Motor neuron (in vitro differentiated cells): ENCODE data around the gene SCAMP3. TPM values are rescaled to one million over a fixed set of nuclear protein-coding genes. Genes with fewer than 3 reads are reported as not detected.

Experiments
- ATAC-seq, 8 experiments: fragments of 200-7000 bp; cut with Tn5 transposase; replicated peaks in 6 of 8; 2 replicates each; pipeline ENCODE4 v1.8.0; 2021; ENCODE audit warnings: mild to moderate bottlenecking in 8 of 8, moderate library complexity in 8 of 8
- H3K27ac ChIP-seq, 2 donors: fragments of 250-450 bp; sonication (Bioruptor Pico); 2 replicates each; pipeline ENCODE4 v1.9.0; 2021; ENCODE audit warnings: antibody characterized with exemption in 2 of 2, mild to moderate bottlenecking in 2 of 2, moderate library complexity in 1 of 2
- H3K4me1 ChIP-seq, 2 donors: fragments of 250-450 bp; sonication (Bioruptor Pico); replicated peaks in 1 of 2; 2 replicates each; pipeline ENCODE4 v1.6.1; 2021; ENCODE audit warnings: antibody characterized with exemption in 2 of 2, mild to moderate bottlenecking in 2 of 2, moderate library complexity in 1 of 2
- H3K4me3 ChIP-seq, 5 donors: fragments of 250-450 bp; sonication (Bioruptor Pico); 2 replicates each; pipeline ENCODE4 v1.9.0; 2021; ENCODE audit warnings: antibody characterized with exemption in 5 of 5, mild to moderate bottlenecking in 5 of 5, moderate library complexity in 4 of 5
- WGBS, 10 experiments: fragments of 450-650 bp; shearing (Covaris generic); methylation state at CpG; one replicate each; pipeline ENCODE4 v1.0.0; 2022; 5-methylcytosine and 5-hydroxymethylcytosine counted together
- in situ Hi-C, 9 experiments: fragments of 400-800 bp; cut with MboI; loops; one replicate each; pipeline ENCODE4 v1.15.0; 2021; ENCODE audit warnings: low sequenced_read_pairs in 9 of 9, low pct_unique_long_range_greater_than_20kb in 2 of 9; ENCODE audit not compliant: unreplicated experiment in 9 of 9
- total RNA-seq, 8 experiments: library from RNA; unstranded; fragments of 300-600 nt; gene quantifications; 2 replicates each; pipeline versions ENCODE4 v1.2.3 to v1.2.4, GENCODE V29; 2022

The SCAMP3 gene
- total RNA-seq, 8 experiments from 2014 or later = 52.0 to 115 (median 80.0) TPM

DNA sequence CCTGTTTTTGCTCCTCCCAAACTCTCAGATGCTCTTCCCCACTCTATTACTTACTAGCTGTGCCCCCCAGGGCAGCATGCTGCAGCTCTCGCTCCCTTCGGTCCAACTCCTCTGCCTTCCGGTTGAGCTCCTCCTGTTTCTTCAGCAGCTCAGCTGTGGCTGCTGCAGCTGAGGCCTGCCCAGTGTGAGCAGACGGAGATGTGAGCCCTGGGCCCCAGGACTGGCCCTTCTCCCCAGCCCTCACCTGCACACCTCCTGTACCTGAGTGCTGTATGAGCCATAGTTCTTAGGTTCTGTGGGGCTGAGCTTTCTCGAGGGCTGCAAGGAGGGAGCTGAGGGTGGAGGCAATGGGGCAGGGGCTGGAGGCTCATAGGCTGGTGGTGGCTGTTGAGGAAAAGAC lies 1.9 kb downstream of the SCAMP3 start:
- Histone ChIP-seq H3K27ac (no peak overlapping the region), H3K4me1 (peaks cover 14 to 16% of the 10 kb centered on the region in 2 donors), H3K4me3 (no peak overlapping the region)
- WGBS, 10 experiments = 83 to 100% (median 95%) methylated on average over 1 to 4 of the region's 5 CpGs; no CpG with 5 or more reads in 5 of the 10 experiments
- ATAC-seq = no peak
- in situ Hi-C loops = no loop called here

DNA sequence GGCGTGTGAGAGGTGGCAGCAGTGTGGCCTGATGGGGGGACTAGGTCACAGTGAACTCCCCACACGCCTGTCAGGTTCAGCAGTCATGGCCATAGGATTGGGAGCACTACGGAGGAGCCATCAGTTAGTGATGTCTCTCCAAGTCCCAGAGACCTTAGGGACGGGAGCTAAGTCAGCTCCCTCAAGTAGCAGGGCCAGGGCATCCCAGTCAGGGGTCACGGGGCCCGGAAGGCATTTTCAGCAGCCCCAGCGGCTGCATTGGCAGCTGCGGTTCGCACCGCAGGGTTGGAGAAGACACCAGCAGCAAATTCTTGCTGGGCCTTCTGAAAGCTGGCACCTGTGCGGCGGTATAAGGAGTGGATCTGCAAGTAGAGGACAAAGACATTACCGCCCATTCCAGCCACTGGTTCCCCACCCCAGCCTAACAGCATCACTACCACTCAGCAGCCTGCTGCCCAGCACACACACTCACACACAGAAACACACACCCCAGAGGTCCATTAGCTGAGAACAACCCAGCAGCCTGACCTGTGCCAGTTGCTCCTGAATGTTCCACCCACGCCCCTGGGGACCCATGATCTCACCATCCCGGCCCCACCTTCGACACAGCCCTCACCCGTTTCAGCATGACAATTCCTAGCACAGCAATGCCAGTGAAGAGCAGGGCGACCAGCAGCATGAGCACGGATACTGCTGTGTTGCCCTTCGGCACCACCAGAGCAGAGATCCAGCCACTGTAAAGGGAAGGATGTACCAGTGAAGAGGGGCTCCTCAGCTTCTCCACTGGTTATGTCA lies 5.9 kb downstream of the SCAMP3 start:
- 17 to 100% (median 83%) methylated on average over 1 to 13 of the region's 20 CpGs; no CpG with 5 or more reads in 3 of the 10 experiments for WGBS, 10 experiments
- H3K27ac ChIP-seq = peak overlapping the region; percentile 79 to 89
- peak in 1 of 8 experiments; percentile 5 for ATAC-seq
- peak overlapping the region in 1 of 5 donors; percentile 67 for H3K4me3 ChIP-seq
- H3K4me1 ChIP-seq = peaks cover 25 to 27% of the 10 kb centered on the region in 2 donors
- in situ Hi-C loops = no loop called here

DNA sequence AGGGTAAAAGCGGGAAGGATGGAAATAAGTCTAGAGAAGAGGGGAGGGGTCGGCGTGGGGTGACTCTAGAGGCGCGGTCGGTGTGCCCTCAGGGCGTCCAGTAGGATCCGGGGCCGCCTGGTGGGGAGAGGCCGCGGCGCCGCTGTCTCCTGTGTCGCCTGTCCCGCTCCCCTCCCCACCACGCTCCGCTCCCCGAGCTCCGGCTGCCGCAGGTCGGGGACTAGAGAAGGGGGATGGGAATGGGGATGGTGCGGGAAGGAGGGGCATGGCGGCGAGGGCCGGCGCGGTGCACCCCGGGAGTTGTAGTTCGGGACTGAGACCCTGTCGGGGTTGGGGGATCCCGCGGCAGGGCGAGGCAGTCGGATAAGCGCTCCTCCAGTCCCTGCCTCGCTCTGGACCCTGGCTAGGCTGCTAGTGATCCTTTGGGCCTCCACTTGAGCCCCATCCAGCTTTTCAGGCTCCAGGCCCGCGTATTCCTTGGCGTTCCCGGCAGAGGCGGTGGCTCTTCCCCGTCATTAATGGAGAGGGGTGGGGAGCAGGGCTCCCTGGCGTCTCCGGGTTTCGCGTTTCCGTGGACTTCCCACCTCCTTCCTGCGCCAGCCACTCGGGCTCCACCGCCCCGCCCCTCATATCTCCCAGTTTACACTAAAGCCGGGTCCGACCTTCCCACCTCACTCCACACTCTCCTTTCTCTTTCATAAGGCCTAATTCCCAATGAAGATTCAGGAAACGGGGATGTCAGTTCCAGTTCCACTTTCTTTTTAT lies 6.7 kb downstream of the SCAMP3 start, which contains the start of gene ENTREP3:
ENTREP3 (minus strand) TSS at position 241 of the 765 bp plus-strand sequence. CDS start 606 bp downstream, outside the sequence.
- ATAC-seq = peak; percentile 67 to 87 (median 84)
- Histone ChIP-seq H3K4me1 (peaks cover 24 to 30% of the 10 kb centered on the region in 2 donors), H3K27ac (peak within 1 kb of the TSS; percentile 79 to 89), H3K4me3 (peak within 1 kb of the TSS; percentile 54 to 89 (median 67))
- in situ Hi-C loops = no loop called here
- WGBS, 10 experiments = 0 to 31% (median 2%) methylated on average over 1 to 13 of the region's 54 CpGs; no CpG with 5 or more reads in 5 of the 10 experiments

DNA sequence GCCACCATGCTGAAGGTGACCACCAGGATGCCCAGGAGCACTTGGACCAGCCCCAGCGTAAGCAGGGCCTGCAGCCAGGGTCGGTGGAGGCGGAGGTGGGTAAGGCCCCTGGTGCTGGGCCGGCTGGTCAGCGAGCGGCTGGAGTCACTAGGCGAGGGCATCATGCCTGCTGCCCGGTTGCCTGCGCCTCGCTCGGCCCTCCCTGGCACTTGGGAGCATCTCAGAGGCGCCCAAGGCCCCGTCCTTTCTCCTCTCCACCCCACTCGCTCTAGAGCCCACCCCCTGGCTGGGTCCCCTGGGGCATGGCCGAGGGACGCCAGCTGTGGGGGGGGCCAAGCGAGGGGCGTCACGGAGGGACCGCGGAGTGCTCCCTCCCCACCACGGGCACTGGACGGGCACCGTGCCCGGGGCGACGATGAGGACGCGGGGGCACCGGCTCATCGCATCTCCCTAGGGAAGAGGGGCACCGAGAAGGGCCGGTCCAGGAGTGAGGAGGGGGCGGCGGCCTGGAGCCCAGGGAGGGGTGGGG lies 7.4 kb downstream of the SCAMP3 start:
- in situ Hi-C loops = no loop called here
- peak overlapping the region; percentile 54 to 89 (median 67) for H3K4me3 ChIP-seq
- 0 to 31% (median 18%) methylated on average over 3 to 6 of the region's 35 CpGs; no CpG with 5 or more reads in 6 of the 10 experiments for WGBS, 10 experiments
- H3K4me1 ChIP-seq = peaks cover 25 to 30% of the 10 kb centered on the region in 2 donors
- peak; percentile 0 to 31 (median 17) for ATAC-seq
- peak overlapping the region; percentile 79 to 89 for H3K27ac ChIP-seq

DNA sequence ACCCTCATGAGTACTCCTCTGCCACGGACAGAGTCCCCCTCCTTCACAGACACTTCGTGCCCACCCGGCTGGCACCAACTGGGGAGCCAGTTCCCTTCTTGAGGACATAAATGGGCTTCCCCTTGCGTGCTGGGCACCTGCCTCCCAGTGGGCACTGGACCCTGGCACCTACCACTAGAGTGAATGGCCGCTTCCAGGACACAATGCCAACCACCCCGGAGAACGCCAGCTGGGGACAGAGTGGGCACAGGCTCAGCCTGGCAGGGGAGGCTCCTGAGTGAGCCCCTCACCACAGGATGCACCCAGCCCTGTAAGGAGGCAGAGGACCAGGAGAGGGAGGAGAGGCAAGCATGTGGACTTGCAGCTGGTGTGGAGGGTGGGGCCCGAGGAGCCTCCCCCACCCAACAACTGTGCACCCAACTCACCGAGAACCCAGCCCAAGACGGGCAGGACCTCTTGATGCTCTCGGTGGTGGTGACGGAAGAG lies 7.9 kb downstream of the SCAMP3 start:
- in situ Hi-C loops = no loop called here
- H3K27ac ChIP-seq = peak overlapping the region; percentile 79 to 89
- 0 to 80% (median 39%) methylated on average over 1 to 6 of the region's 12 CpGs; no CpG with 5 or more reads in 3 of the 10 experiments for WGBS, 10 experiments
- H3K4me3 ChIP-seq = peak overlapping the region; percentile 54 to 89 (median 67)
- peaks cover 25 to 30% of the 10 kb centered on the region in 2 donors for H3K4me1 ChIP-seq
- ATAC-seq = peak in 3 of 8 experiments; percentile 0 to 12 (median 3)

DNA sequence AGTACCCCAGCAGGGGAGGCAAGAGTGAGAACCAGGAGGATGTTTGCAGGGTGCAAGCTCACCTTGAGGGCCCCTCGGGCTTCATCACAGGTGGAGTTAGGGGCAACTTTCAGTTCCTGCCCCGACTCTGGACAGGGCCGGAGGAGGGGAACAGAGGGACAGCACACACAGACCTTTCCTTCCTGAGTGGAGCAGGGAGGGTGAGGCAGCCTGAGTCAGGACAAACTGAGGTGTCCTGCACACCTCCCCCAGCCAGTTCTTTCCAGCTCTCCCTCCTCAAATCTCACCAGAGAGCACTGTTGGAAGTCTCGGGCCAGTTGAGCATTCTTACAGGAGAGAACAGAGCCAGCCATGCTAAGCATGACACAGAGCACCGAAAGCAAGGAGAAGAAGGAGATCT lies 8.4 kb downstream of the SCAMP3 start:
- H3K27ac ChIP-seq = no peak overlapping the region
- WGBS, 10 experiments = 35 to 78% (median 50%) methylated on average over 1 to 5 of the region's 5 CpGs; no CpG with 5 or more reads in 4 of the 10 experiments
- in situ Hi-C loops = no loop called here
- H3K4me1 ChIP-seq = peaks cover 25 to 30% of the 10 kb centered on the region in 2 donors
- H3K4me3 ChIP-seq = peak overlapping the region in 4 of 5 donors; percentile 54 to 67 (median 62)
- no peak for ATAC-seq

DNA sequence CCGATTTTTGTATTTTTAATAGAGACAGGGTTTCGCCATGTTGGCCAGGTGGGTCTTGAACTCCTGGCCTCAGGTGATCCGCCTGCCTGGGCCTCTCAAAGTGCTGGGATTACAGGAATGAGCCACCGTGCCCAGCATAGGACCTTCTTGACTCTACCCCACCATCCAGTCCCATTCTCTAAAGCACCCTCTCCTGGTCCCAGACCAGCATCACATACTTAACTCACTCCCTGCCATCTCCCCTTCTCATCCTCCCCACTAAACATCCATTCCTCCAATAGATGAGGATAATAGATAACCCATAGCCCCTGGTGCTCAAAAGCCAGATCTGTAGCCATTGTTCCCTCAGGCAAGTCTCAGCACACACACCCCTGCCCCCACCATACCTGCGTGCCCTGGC lies 9.0 kb downstream of the SCAMP3 start:
- Histone ChIP-seq H3K4me1 (peaks cover 25 to 30% of the 10 kb centered on the region in 2 donors), H3K4me3 (peak overlapping the region in 3 of 5 donors; percentile 58 to 67 (median 67)), H3K27ac (no peak overlapping the region)
- in situ Hi-C loops = no loop called here
- ATAC-seq = no peak
- WGBS, 10 experiments = 79 to 88% (median 81%) methylated on average over 2 to 4 of the region's 5 CpGs; no CpG with 5 or more reads in 7 of the 10 experiments

DNA sequence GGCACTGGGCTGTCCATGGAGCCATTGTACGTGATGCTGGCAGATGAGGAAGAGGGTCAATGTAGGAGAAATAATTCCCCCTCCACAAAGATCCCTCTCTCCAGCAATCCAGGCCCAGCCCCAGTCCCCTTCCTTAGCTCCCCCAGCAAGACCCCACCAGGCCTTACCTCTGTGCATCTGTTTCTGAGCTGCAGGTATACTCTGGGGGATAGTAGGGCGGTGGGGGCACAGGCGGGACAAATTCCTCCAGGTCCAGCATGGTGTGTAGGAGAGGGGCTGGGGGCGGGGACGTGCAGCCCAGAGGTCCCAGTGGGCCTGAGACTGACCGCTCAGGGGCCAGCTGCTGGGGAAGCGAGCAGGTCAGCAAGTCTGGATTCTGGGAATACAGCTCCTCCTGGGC lies 10.6 kb downstream of the SCAMP3 start:
- in situ Hi-C loops = no loop called here
- no peak overlapping the region for H3K27ac ChIP-seq
- no peak for ATAC-seq

DNA sequence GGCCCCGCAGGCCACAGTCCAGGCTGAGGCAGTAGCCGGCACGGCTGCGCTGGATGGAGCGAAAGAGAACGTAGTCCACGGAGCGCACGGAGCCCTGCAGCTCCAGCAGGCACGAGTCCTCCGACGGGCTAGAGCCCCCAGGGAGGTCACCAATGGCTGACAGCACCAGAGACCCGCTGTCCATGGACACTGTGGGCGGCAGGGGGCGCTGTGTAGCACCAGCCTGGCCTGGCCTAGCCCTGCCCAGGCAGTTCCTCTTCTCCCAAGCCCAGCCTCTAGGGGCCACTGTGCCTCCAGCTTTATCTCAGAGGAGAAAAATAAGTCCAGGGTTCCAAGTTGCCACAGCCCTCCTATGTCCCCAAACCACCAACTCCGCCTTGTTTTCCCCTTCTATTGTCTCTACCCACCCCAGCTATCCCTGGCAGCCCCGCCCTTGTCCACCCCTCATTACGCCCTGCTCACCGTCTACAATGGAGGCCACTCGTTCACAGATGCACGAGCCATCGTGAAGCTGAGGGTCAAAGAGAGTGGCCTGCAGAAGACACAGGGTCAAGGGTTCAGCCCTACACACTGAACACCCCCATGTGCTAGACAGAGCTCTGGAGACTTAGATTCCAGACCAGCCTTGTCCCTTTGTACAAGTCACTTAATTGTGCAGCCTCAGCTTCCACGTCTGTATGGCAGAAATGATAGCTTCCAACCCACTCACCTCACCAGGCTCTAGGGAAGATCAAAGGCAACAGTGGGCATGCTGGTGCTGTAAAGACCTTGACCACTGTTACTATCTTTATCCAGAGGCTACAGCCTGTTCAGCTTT lies 11.3 kb downstream of the SCAMP3 start:
- peak overlapping the region in 2 of 5 donors; percentile 0 to 3 for H3K4me3 ChIP-seq
- WGBS, 10 experiments = 0 to 63% (median 26%) methylated on average over 1 to 7 of the region's 23 CpGs; no CpG with 5 or more reads in 3 of the 10 experiments
- peak overlapping the region in 1 of 2 donors; percentile 11 for H3K27ac ChIP-seq
- ATAC-seq = peak; percentile 55 to 78 (median 64)
- in situ Hi-C loops = no loop called here
- H3K4me1 ChIP-seq = peaks cover 24 to 28% of the 10 kb centered on the region in 2 donors

More for the DNA sequence above, 10.6 kb downstream of the SCAMP3 start:
- peaks cover 25 to 30% of the 10 kb centered on the region in 2 donors for H3K4me1 ChIP-seq
- H3K4me3 ChIP-seq = no peak overlapping the region
- WGBS, 10 experiments = 90% methylated on average over 2 of the region's 7 CpGs; no CpG with 5 or more reads in 9 of the 10 experiments

DNA sequence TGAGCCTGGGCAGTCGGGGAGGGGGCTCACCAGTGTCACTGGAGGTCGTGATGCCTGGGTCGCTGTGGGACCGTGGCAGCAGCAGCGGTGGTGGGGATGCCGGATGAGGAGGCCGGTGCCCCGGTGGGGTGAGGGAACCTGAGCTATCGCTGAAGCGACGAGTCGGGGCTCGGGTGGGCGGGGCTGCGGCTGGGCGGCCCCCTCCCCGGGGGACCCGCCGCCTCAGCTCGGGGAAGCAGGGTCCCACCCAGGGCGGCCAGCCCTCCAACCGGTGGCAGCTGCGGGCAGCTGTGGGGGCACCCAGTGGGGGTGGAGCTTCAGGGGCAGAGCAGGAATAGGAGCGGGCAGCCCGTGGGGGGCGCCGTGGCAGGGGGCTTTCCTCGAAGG lies 11.9 kb downstream of the SCAMP3 start:
- 80% methylated on average over 4 of the region's 28 CpGs; no CpG with 5 or more reads in 9 of the 10 experiments for WGBS, 10 experiments
- H3K27ac ChIP-seq = peak overlapping the region in 1 of 2 donors; percentile 11

DNA sequence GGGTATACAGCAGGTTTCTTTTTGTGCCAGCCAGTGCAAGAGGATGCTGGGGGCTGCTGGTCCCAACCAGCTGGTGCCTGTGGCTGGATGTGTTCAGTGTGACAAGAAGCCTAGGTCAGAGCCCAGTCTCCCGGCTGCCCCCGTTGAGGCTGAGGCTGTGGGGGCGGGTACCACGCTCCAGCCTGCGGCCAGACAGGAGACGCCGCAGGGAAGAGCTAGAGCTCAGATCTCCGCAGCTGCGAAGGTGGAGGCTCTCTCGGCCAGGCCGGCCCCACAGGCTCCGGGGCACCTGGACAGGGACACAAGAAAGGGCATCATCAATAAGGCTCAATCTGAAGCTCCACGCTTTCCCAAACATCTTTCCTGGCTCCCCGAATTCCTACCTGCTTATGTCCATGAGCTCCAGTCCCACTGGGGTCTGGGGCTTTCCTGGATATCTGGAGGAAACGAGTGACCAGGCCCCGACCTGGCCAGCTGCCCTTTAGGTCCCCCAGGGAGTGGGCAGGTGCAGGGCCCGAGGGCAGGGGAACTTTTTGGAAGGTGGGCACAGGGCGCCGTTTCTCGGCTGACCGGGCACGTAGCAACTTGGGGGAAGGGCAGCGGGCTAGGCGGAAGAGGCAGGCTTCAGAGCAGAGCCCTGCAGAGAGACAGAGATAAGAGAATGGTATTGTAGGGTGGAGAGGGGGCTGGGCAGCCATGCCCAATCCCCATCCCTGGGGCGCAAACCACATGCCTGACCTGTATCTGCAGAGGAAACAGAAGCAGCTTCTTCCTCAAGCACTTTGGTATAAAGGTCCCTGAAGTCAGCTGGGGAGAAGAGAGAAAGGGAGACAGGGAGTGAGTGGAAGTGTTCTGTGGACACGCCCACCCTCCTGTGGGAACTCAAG lies 14.2 kb downstream of the SCAMP3 start:
- ATAC-seq = no peak
- in situ Hi-C loops = no loop called here
- Histone ChIP-seq H3K4me1 (peaks cover 23 to 24% of the 10 kb centered on the region in 2 donors), H3K27ac (no peak overlapping the region), H3K4me3 (no peak overlapping the region)
- WGBS, 10 experiments = 70 to 97% (median 89%) methylated on average over 2 to 22 of the region's 26 CpGs; no CpG with 5 or more reads in 4 of the 10 experiments

More for the DNA sequence above, 11.9 kb downstream of the SCAMP3 start:
- in situ Hi-C loops = no loop called here
- no peak for ATAC-seq
- H3K4me3 ChIP-seq = no peak overlapping the region
- peaks cover 27 to 29% of the 10 kb centered on the region in 2 donors for H3K4me1 ChIP-seq
